ENCODE measurements around the gene DIPK1C.

- TF ChIP-seq CTCF (IDR thresholded peaks at IDR 0.05; ENCODE audit: low read depth, low read length, poor library complexity, severe bottlenecking) (no peak), EZH2phosphoT487 (IDR thresholded peaks at IDR 0.05; ENCODE audit: borderline replicate concordance, low read length) (no peak)
Measured at GRCh38 chr18:74479486-74480148, 22.5 kb upstream of the DIPK1C start.

Measured in DOHH2 (cell line).